Activated naive CD4-positive, alpha-beta T cell treated with anti-CD3 and anti-CD28 coated beads for 36 hours (primary cell): ENCODE results near the gene ADAM11. TPM values are rescaled to one million over a fixed set of nuclear protein-coding genes. Genes with fewer than 3 reads are reported as not detected.
A peak's percentile ranks its signal among the peaks of the same experiment; 100 is the strongest.

Source experiments
- CTCF ChIA-PET: fragments of 350-600 bp; sonication (Branson Sonifier 250); formaldehyde crosslinking; loops from one replicate; lab custom pipeline; 2021; ENCODE audit warnings: antibody characterized with exemption; lab: Charles Lee
- DNase-seq: peaks from one replicate; pipeline ENCODE4 v3.0.0-alpha.2; 2020
- H3K27ac Mint-ChIP-seq: one replicate; pipeline ENCODE4 v1.8.0; 2021; ENCODE audit warnings: mild to moderate bottlenecking, mixed read lengths
- H3K27me3 Mint-ChIP-seq: one replicate; pipeline ENCODE4 v1.8.0; 2021; ENCODE audit warnings: low read depth, mixed read lengths
- H3K36me3 Mint-ChIP-seq: one replicate; pipeline ENCODE4 v1.8.0; 2021; ENCODE audit warnings: low read depth, mixed read lengths
- H3K4me1 Mint-ChIP-seq: one replicate; pipeline ENCODE4 v1.8.0; 2021; ENCODE audit warnings: low read depth, mixed read lengths
- H3K4me3 Mint-ChIP-seq: one replicate; pipeline ENCODE4 v1.8.0; 2021; ENCODE audit warnings: mild to moderate bottlenecking, moderate library complexity, mixed read lengths
- H3K9me3 Mint-ChIP-seq: one replicate; pipeline ENCODE4 v1.8.0; 2021; ENCODE audit warnings: mixed read lengths
- intact Hi-C: fragments of 100-400 bp; cut with micrococcal nuclease; formaldehyde crosslinking; loops from one replicate; pipeline ENCODE4 v1.15.1; 2023
- total RNA-seq, 2 experiments: library from RNA; stranded (reverse); gene quantifications; one replicate each; pipeline ENCODE4 v1.2.3, GENCODE V29; 2021

ADAM11 gene
- total RNA-seq, 2 experiments from 2014 or later, result 0.17 to 0.57 TPM

- H3K27ac Mint-ChIP-seq, result no peak overlapping the region
- H3K4me3 Mint-ChIP-seq, result peak overlapping the region; percentile 21
- no peaks in the 10 kb centered on the region for H3K27me3 Mint-ChIP-seq
- peak; percentile 89 for DNase-seq
- CTCF ChIA-PET, result interaction anchor here (0.6 to 11.2 kb wide), 22 partner anchors 8 to 146 kb away, joined by 3 to 147 read pairs (median 4); no protein-coding TSS in a partner anchor
- no peaks in the 10 kb centered on the region for H3K36me3 Mint-ChIP-seq
- H3K4me1 Mint-ChIP-seq, result peaks cover 2% of the 10 kb centered on the region
- no peaks in the 10 kb centered on the region for H3K9me3 Mint-ChIP-seq
- intact Hi-C loops, result loop anchor here (1.0 to 10.0 kb wide), 4 partner anchors 52 to 415 kb away; partner anchors contain the start of gene KIF18B
Measured at GRCh38 chr17:44779211-44780025, 20.6 kb downstream of the ADAM11 start.

GRCh38 chr17:44780161-44780560 is 21.4 kb downstream of the ADAM11 start:
- Mint-ChIP-seq H3K9me3 (no peaks in the 10 kb centered on the region), H3K27ac (no peak overlapping the region), H3K36me3 (no peaks in the 10 kb centered on the region), H3K27me3 (no peaks in the 10 kb centered on the region), H3K4me1 (peaks cover 2% of the 10 kb centered on the region), H3K4me3 (no peak overlapping the region)
- CTCF ChIA-PET, result interaction anchor here (0.6 to 11.2 kb wide), 15 partner anchors 8 to 146 kb away, joined by 3 to 147 read pairs (median 4); no protein-coding TSS in a partner anchor
- no peak for DNase-seq
- intact Hi-C loops, result no loop called here

GRCh38 chr17:44780845-44781480 is 22.2 kb downstream of the ADAM11 start:
- no peak for DNase-seq
- peaks cover 2% of the 10 kb centered on the region for H3K4me1 Mint-ChIP-seq
- no peaks in the 10 kb centered on the region for H3K9me3 Mint-ChIP-seq
- no peak overlapping the region for H3K4me3 Mint-ChIP-seq
- intact Hi-C loops, result no loop called here
- no peaks in the 10 kb centered on the region for H3K36me3 Mint-ChIP-seq
- CTCF ChIA-PET, result interaction anchor here (0.6 to 11.2 kb wide), 4 partner anchors 10 to 84 kb away, joined by 3 to 147 read pairs (median 4); no protein-coding TSS in a partner anchor
- H3K27ac Mint-ChIP-seq, result no peak overlapping the region
- H3K27me3 Mint-ChIP-seq, result no peaks in the 10 kb centered on the region

- no peak overlapping the region for H3K27ac Mint-ChIP-seq
- intact Hi-C loops, result no loop called here
- no peaks in the 10 kb centered on the region for H3K9me3 Mint-ChIP-seq
- no peaks in the 10 kb centered on the region for H3K36me3 Mint-ChIP-seq
- H3K4me3 Mint-ChIP-seq, result no peak overlapping the region
- no peak for DNase-seq
- no peaks in the 10 kb centered on the region for H3K4me1 Mint-ChIP-seq
- no peaks in the 10 kb centered on the region for H3K27me3 Mint-ChIP-seq
- CTCF ChIA-PET, result interaction anchor here (11.2 kb wide), 1 partner anchor 84 kb away, joined by 147 read pairs; no protein-coding TSS in a partner anchor
Measured at GRCh38 chr17:44781551-44782325, 22.9 kb downstream of the ADAM11 start.

- no peaks in the 10 kb centered on the region for H3K9me3 Mint-ChIP-seq
- H3K27ac Mint-ChIP-seq, result no peak overlapping the region
- intact Hi-C loops, result no loop called here
- no peak overlapping the region for H3K4me3 Mint-ChIP-seq
- no peaks in the 10 kb centered on the region for H3K36me3 Mint-ChIP-seq
- H3K4me1 Mint-ChIP-seq, result no peaks in the 10 kb centered on the region
- H3K27me3 Mint-ChIP-seq, result no peaks in the 10 kb centered on the region
- no peak for DNase-seq
- CTCF ChIA-PET, result interaction anchor here (11.2 kb wide), 1 partner anchor 83 kb away, joined by 147 read pairs; no protein-coding TSS in a partner anchor
Measured at GRCh38 chr17:44782326-44782850, 23.6 kb downstream of the ADAM11 start.

GRCh38 chr17:44785921-44786320 is 27.1 kb downstream of the ADAM11 start:
- H3K4me1 Mint-ChIP-seq, result no peaks in the 10 kb centered on the region
- intact Hi-C loops, result no loop called here
- no peaks in the 10 kb centered on the region for H3K36me3 Mint-ChIP-seq
- H3K27ac Mint-ChIP-seq, result no peak overlapping the region
- H3K4me3 Mint-ChIP-seq, result no peak overlapping the region
- no peaks in the 10 kb centered on the region for H3K9me3 Mint-ChIP-seq
- no peak for DNase-seq
- CTCF ChIA-PET, result interaction anchor here (0.8 kb wide), 1 partner anchor 189 kb away, joined by 3 read pairs; no protein-coding TSS in a partner anchor
- H3K27me3 Mint-ChIP-seq, result no peaks in the 10 kb centered on the region

- H3K9me3 Mint-ChIP-seq, result no peaks in the 10 kb centered on the region
- DNase-seq, result no peak
- H3K27ac Mint-ChIP-seq, result no peak overlapping the region
- H3K27me3 Mint-ChIP-seq, result no peaks in the 10 kb centered on the region
- CTCF ChIA-PET, result interaction anchor here (0.8 kb wide), 1 partner anchor 188 kb away, joined by 3 read pairs; no protein-coding TSS in a partner anchor
- H3K36me3 Mint-ChIP-seq, result no peaks in the 10 kb centered on the region
- no peaks in the 10 kb centered on the region for H3K4me1 Mint-ChIP-seq
- H3K4me3 Mint-ChIP-seq, result no peak overlapping the region
- intact Hi-C loops, result no loop called here
Measured at GRCh38 chr17:44786551-44787081, 27.8 kb downstream of the ADAM11 start.

- intact Hi-C loops, result no loop called here
- Mint-ChIP-seq H3K27ac (no peak overlapping the region), H3K9me3 (no peaks in the 10 kb centered on the region), H3K36me3 (no peaks in the 10 kb centered on the region), H3K4me3 (no peak overlapping the region), H3K27me3 (no peaks in the 10 kb centered on the region), H3K4me1 (no peaks in the 10 kb centered on the region)
- CTCF ChIA-PET, result no interaction called here
- DNase-seq, result no peak
Measured at GRCh38 chr17:44787271-44787940, 28.6 kb downstream of the ADAM11 start.

GRCh38 chr17:44788139-44788538 is 29.4 kb downstream of the ADAM11 start:
- no peak overlapping the region for H3K4me3 Mint-ChIP-seq
- no peaks in the 10 kb centered on the region for H3K4me1 Mint-ChIP-seq
- intact Hi-C loops, result no loop called here
- CTCF ChIA-PET, result no interaction called here
- no peaks in the 10 kb centered on the region for H3K9me3 Mint-ChIP-seq
- H3K27ac Mint-ChIP-seq, result no peak overlapping the region
- no peaks in the 10 kb centered on the region for H3K36me3 Mint-ChIP-seq
- DNase-seq, result no peak
- H3K27me3 Mint-ChIP-seq, result no peaks in the 10 kb centered on the region

GRCh38 chr17:44792276-44792675 is 33.5 kb downstream of the ADAM11 start:
- intact Hi-C loops, result no loop called here
- CTCF ChIA-PET, result interaction anchor here (0.6 to 1.8 kb wide), 2 partner anchors 12 to 36 kb away, joined by 3 to 4 read pairs; no protein-coding TSS in a partner anchor
- no peaks in the 10 kb centered on the region for H3K9me3 Mint-ChIP-seq
- no peaks in the 10 kb centered on the region for H3K36me3 Mint-ChIP-seq
- H3K4me1 Mint-ChIP-seq, result peaks cover 4% of the 10 kb centered on the region
- no peak for DNase-seq
- no peak overlapping the region for H3K4me3 Mint-ChIP-seq
- peaks cover 1% of the 10 kb centered on the region for H3K27me3 Mint-ChIP-seq
- no peak overlapping the region for H3K27ac Mint-ChIP-seq
